RPMI8226 (cell line): Measurements from ENCODE around the gene TGIF1.

Experiments
- DNase-seq: peaks from one replicate; pipeline ENCODE4 v3.0.0-alpha.2; 2015

The TGIF1 gene

GRCh38 chr18:3486512-3486911 is 36.5 kb downstream of the TGIF1 start:
- no peak for DNase-seq

GRCh38 chr18:3489462-3489861 is 39.5 kb downstream of the TGIF1 start:
- no peak for DNase-seq

DNA sequence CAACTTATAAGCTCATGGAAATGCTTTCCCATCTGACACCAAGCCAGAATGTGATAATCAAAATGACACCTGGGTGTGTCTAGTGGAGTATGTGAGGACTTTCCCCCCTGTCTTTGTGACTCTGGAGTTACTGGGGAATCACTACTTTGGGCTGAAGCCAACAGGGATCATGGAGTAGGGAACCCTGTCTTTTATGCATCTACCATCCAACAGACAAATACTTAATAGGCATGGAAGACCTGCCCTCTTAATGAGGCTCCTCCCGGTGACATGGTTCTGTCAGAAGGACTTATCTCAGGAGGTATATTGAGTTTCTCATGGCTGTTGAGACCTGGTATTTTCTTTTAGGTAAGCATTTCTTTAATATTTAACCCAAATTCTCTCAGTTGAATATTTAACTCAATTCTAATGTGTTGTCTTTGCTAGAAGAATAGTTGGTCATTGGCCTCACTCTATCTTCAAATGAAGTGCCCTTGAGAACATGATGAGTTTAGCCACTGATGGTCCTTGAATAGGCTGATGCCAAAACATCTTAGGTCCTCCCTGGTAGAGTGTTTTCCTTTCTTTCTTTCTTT is 42.1 kb downstream of the TGIF1 start:
- DNase-seq = no peak

DNA sequence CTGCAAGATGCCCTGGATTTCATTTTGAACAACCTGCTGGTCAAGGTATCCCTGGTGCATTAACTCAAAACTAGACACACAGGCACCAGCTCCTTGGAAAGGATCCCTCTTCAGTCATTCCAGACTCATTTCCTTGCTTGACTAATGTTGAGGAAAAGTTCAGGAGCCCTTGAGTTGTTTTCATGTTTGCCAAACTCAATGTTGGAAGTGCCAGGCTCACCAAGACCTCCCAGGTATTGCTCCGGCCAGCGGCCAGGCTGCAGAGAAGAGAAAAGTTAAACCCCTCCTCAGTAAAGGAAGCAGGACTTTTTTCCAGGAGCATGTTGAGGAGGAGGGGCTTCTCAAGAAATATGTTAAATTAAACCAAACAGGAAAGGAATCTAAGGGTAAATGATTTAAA is 42.7 kb downstream of the TGIF1 start:
- DNase-seq = no peak

- DNase-seq = no peak
Measured at GRCh38 chr18:3493501-3494244, 43.7 kb downstream of the TGIF1 start.

GRCh38 chr18:3494245-3494526 is 44.2 kb downstream of the TGIF1 start:
- no peak for DNase-seq

GRCh38 chr18:3494569-3494968 is 44.6 kb downstream of the TGIF1 start:
- DNase-seq = no peak

GRCh38 chr18:3495691-3496430 is 45.9 kb downstream of the TGIF1 start:
- no peak for DNase-seq

DNA sequence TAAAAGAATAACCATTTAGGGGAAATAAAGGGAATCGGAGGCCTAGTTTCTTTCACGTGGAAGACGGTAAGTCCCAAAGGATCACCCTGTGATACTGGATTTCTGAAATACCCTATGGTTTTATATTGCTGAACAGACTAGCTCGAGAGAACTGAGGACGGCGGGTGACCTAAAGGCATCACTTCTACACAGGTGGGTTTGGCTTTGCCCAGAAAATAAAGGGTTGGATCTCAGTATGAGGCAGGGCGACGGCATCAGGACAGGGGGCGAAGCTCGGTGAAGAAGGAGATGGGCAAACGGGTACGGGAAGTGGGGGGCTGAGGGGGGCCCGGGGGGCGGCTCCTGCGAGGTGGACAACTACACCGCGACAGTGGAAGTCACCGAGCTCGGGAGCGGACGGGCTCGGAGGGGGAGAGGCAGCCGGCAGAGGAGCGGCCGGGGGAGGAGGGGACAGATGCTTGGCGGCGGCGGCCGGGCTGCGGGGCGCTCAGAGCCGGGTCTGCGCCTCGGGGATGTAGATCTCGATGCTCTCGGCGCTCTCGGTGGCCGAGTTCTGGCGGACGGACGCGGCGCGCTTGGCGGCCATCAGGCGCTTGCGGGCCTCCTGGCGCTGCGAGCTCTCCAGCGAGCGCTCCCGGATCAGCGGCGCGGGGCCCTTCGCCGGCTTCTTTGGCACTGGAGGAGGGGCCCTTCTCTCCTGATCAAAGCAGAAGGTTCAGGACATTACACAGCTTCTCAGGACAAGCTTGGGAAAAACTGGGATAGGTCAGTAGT is 48.9 kb downstream of the TGIF1 start:
- DNase-seq = no peak

DNA sequence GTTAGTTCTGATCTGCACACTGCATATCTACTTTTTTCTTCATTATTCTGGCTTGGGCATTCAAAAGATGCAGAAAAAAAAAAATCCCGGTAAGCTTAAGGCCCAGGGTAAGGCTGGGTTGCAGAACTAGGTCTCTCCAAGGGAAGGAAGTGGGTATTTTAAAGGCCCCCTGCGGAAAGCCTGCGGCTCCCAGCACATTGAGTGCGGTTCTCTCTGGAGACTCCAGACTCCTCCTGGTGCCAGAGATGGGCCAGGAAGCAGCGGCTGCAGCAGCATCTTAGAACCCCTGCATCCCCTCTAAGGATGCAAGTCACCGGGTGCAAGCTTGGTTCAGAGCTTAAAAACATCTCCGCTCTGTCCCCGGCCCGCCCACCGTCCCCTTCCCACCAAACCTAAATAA is 49.5 kb downstream of the TGIF1 start:
- no peak for DNase-seq

- DNase-seq = no peak
Measured at GRCh38 chr18:3500016-3500415, 50.0 kb downstream of the TGIF1 start.

- no peak for DNase-seq
Measured at GRCh38 chr18:3502650-3503049, 52.7 kb downstream of the TGIF1 start.

- DNase-seq = no peak
Measured at GRCh38 chr18:3504637-3505036, 54.7 kb downstream of the TGIF1 start.

GRCh38 chr18:3508576-3509549 is 58.9 kb downstream of the TGIF1 start:
- DNase-seq = no peak
